BJ (cell line): Measurements from ENCODE around the gene SLC25A44. TPM values are rescaled to one million over a fixed set of nuclear protein-coding genes. Genes with fewer than 3 reads are reported as not detected.
"Not testable (repeated sequence)": the region's sequence is repeated elsewhere in the genome, so short reads cannot be mapped to it uniquely, and the experiment has no call there.

ENCODE experiments used
- CTCF ChIA-PET: fragments of 350-600 bp; formaldehyde crosslinking; extraction: SDS; loops from one replicate; lab custom pipeline; 2021; ENCODE audit warnings: antibody characterized with exemption, inconsistent platforms; lab: Yijun Ruan, JAX
- POLR2A ChIA-PET: fragments of 300-600 bp; sonication (Branson Sonifier 250); formaldehyde crosslinking; extraction: SDS; loops from one replicate; lab custom pipeline; 2021; ENCODE audit warnings: antibody characterized with exemption; lab: Charles Lee
- DNase-seq: peaks from one replicate; pipeline ENCODE4 v3.0.0-alpha.2; 2011; ENCODE audit warnings: low read depth
- H3K27me3 ChIP-seq: 2 replicates; pipeline ENCODE4 v1.6.0; 2011; ENCODE audit warnings: low read length; ENCODE audit not compliant: control insufficient read depth, insufficient read depth
- H3K36me3 ChIP-seq: 2 replicates; pipeline ENCODE4 v1.5.1; 2011; ENCODE audit warnings: low read length; ENCODE audit not compliant: control insufficient read depth, insufficient read depth
- H3K4me3 ChIP-seq: 2 replicates; pipeline ENCODE4 v1.5.1; 2011; ENCODE audit warnings: low read depth, mild to moderate bottlenecking, control low read depth, low read length
- CTCF ChIP-seq: IDR thresholded peaks from 2 replicates; pipeline ENCODE4 v1.5.1; 2011; ENCODE audit warnings: low read depth, mild to moderate bottlenecking, control low read depth, inconsistent platforms, low read length, moderate library complexity; ENCODE audit not compliant: insufficient read depth
- polyA plus RNA-seq: library from polyadenylated mRNA; depleted of rRNA; stranded (reverse); fragments of >200 nt; gene quantifications from 2 replicates; pipeline ENCODE4 v1.2.3, GENCODE V29; 2011

Gene SLC25A44
- polyA plus RNA-seq, 1 experiment: 25.8 TPM

DNA sequence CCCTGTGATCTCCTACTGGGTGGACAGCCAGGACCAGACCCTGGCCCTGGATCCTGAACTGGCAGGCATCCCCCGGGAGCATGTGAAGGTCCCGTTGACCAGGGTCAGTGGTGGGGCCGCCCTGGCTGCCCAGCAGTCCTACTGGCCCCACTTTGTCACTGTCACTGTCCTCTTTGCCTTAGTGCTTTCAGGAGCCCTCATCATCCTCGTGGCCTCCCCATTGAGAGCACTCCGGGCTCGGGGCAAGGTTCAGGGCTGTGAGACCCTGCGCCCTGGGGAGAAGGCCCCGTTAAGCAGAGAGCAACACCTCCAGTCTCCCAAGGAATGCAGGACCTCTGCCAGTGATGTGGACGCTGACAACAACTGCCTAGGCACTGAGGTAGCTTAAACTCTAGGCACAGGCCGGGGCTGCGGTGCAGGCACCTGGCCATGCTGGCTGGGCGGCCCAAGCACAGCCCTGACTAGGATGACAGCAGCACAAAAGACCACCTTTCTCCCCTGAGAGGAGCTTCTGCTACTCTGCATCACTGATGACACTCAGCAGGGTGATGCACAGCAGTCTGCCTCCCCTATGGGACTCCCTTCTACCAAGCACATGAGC lies 17.2 kb upstream of the SLC25A44 start:
- Histone ChIP-seq H3K36me3 (no peaks in the 10 kb centered on the region), H3K27me3 (no peaks in the 10 kb centered on the region), H3K4me3 (no peak overlapping the region)
- CTCF ChIA-PET: interaction anchor here (1.4 kb wide), 1 partner anchor 48 kb away, joined by 4 read pairs; no protein-coding TSS in a partner anchor
- no peak for DNase-seq
- POLR2A ChIA-PET: no interaction called here
- TF ChIP-seq CTCF: no peak

GRCh38 chr1:156177919-156178654 lies 15.8 kb upstream of the SLC25A44 start:
- CTCF ChIA-PET: no interaction called here

DNA sequence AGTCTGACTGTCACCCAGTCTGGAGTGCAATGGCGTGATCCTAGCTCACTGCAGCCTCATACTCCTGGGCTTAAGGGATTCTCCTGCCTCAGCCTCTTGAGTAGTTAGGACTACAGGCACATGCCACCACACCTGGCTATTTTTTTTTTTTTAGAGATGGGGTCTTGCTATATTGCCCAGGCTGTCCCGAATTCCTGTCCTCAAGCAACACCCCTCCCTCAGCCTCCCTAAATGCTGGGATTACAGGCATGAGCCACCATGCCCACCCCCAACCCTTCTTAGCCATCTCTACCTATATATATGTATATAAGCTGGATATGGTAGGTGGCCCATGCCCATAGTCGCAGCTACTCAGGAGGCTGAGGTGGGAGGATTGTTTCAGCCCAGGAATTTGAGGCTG lies 13.4 kb upstream of the SLC25A44 start:
- no peaks in the 10 kb centered on the region for H3K27me3 ChIP-seq
- CTCF ChIA-PET: interaction anchor here (0.6 to 1.4 kb wide), 2 partner anchors 19 to 45 kb away, joined by 3 to 5 read pairs; no protein-coding TSS in a partner anchor
- H3K4me3 ChIP-seq: no peak overlapping the region
- H3K36me3 ChIP-seq: no peaks in the 10 kb centered on the region
- TF ChIP-seq CTCF: no peak
- no peak for DNase-seq
- POLR2A ChIA-PET: no interaction called here

More at GRCh38 chr1:156177919-156178654, 15.8 kb upstream of the SLC25A44 start:
- Histone ChIP-seq H3K4me3 (no peak overlapping the region), H3K36me3 (no peaks in the 10 kb centered on the region), H3K27me3 (no peaks in the 10 kb centered on the region)
- no peak for TF ChIP-seq CTCF
- POLR2A ChIA-PET: no interaction called here
- DNase-seq: no peak

- H3K27me3 ChIP-seq, DNase-seq, POLR2A ChIA-PET, H3K4me3 ChIP-seq, H3K36me3 ChIP-seq: not testable (repeated sequence)
- CTCF ChIA-PET: interaction anchor here (1.4 kb wide), 1 partner anchor 20 kb away, joined by 5 read pairs; no protein-coding TSS in a partner anchor
Measured at GRCh38 chr1:156181391-156181924, 12.4 kb upstream of the SLC25A44 start.

GRCh38 chr1:156182010-156182779 lies 11.7 kb upstream of the SLC25A44 start:
- H3K27me3 ChIP-seq, POLR2A ChIA-PET, CTCF ChIA-PET: not testable (repeated sequence)

GRCh38 chr1:156186347-156187177 lies 7.3 kb upstream of the SLC25A44 start:
- POLR2A ChIA-PET, H3K27me3 ChIP-seq, DNase-seq, H3K4me3 ChIP-seq, H3K36me3 ChIP-seq, CTCF ChIA-PET: not testable (repeated sequence)

More at GRCh38 chr1:156182010-156182779, 11.7 kb upstream of the SLC25A44 start:
- DNase-seq, H3K36me3 ChIP-seq, H3K4me3 ChIP-seq: not testable (repeated sequence)

DNA sequence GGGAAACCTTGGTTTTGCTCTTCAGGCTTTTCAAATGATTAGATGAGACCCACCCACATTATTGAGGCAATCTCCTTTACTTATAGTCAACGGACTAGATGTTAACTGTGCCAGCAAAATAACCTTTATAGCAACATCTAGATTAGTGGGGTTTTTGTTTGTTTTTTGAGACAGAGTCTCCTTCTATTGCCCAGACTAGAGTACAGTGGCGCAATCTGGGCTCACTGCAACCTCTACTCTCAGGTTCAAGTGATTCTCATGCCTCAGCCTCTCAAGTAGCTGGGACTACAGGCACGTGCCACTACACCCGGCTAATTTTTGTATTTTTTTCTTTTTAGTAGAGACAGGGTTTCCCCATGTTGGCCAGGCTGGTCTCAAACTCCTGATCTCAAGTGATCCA lies 3.6 kb upstream of the SLC25A44 start:
- H3K4me3 ChIP-seq, DNase-seq, H3K36me3 ChIP-seq, H3K27me3 ChIP-seq, POLR2A ChIA-PET: not testable (repeated sequence)
- CTCF ChIA-PET: interaction anchor here (0.6 kb wide), 1 partner anchor 166 kb away, joined by 3 read pairs; no protein-coding TSS in a partner anchor
